ENCODE data around the gene JAML. TPM values are rescaled to one million over a fixed set of nuclear protein-coding genes. Genes with fewer than 3 reads are reported as not detected.
"Not testable (repeated sequence)": the region's sequence is repeated elsewhere in the genome, so short reads cannot be mapped to it uniquely, and the experiment has no call there.

Gene JAML
- polyA plus RNA-seq, 3 donors from 2014 or later = 16.8 to 37.7 (median 26.3) TPM

- H3K9me3 Mint-ChIP-seq = peaks cover 0 to 7% (median 3%) of the 10 kb centered on the region in 6 donors
- H3K27ac Mint-ChIP-seq = no peak overlapping the region
- no peak for DNase-seq
- H3K4me1 Mint-ChIP-seq = peaks cover 8 to 11% of the 10 kb centered on the region in 2 donors
- peaks cover 5 to 15% (median 8%) of the 10 kb centered on the region in 3 donors for H3K27me3 Mint-ChIP-seq (ENCODE audit: low read depth in 3 of 3)
- H3K36me3 Mint-ChIP-seq = peaks cover 0 to 3% (median 0%) of the 10 kb centered on the region in 3 donors
- no peak overlapping the region for H3K4me3 Mint-ChIP-seq
These were observed 30.8 kb downstream of the JAML start for GRCh38 chr11:118193910-118194566.

DNA sequence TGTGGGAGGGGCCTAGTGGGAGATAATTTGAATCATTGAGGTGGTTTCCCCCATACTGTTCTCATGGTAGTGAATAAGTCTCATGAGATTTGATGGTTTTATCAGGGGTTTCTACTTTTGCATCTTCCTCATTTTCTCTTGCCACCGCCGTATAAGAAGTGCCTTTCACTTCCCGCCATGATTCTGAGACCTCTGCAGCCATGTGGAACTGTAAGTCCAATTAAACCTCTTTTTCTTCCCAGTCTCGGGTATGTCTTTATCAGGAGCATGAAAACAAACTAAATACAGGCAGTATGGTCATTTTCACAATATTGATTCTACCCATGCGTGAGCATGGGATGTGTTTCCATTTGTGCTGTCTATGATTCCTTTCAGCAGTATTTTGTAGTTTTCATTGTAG is 32.0 kb downstream of the JAML start:
- DNase-seq, H3K4me3 Mint-ChIP-seq, H3K36me3 Mint-ChIP-seq, H3K4me1 Mint-ChIP-seq, H3K9me3 Mint-ChIP-seq, H3K27ac Mint-ChIP-seq: not testable (repeated sequence)
- peaks cover 7 to 18% (median 8%) of the 10 kb centered on the region in 3 donors for H3K27me3 Mint-ChIP-seq (ENCODE audit: low read depth in 3 of 3)

DNA sequence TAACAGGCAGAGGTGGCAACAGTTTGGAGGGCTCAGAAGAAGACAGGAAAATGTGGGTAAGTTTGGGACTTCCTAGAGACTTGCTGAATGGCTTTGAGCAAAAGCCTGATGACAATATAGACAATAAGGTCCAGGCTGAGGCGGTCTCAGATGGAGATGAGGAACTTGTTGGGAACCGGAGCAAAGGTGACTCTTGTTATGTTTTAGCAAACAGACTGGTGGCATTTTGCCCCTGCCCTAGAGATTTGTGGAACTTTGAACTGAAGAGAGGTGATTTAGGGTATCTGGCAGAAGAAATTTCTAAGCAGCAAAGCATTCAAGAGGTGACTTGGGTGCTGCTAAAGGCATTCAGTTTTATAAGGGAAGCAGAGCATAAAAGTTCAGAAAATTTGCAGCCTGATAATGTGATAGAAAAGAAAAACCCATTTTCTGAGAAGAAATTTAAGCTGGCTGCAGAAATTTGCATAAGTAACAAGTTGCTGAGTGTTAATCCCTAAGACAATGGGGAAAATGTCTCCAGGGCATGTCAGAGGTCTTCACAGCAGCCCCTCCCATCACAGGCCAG is 33.8 kb downstream of the JAML start:
- H3K9me3 Mint-ChIP-seq, H3K4me1 Mint-ChIP-seq, H3K36me3 Mint-ChIP-seq, H3K4me3 Mint-ChIP-seq, DNase-seq, H3K27ac Mint-ChIP-seq: not testable (repeated sequence)
- H3K27me3 Mint-ChIP-seq (ENCODE audit: low read depth in 3 of 3) = peaks cover 10 to 14% (median 10%) of the 10 kb centered on the region in 3 donors

DNA sequence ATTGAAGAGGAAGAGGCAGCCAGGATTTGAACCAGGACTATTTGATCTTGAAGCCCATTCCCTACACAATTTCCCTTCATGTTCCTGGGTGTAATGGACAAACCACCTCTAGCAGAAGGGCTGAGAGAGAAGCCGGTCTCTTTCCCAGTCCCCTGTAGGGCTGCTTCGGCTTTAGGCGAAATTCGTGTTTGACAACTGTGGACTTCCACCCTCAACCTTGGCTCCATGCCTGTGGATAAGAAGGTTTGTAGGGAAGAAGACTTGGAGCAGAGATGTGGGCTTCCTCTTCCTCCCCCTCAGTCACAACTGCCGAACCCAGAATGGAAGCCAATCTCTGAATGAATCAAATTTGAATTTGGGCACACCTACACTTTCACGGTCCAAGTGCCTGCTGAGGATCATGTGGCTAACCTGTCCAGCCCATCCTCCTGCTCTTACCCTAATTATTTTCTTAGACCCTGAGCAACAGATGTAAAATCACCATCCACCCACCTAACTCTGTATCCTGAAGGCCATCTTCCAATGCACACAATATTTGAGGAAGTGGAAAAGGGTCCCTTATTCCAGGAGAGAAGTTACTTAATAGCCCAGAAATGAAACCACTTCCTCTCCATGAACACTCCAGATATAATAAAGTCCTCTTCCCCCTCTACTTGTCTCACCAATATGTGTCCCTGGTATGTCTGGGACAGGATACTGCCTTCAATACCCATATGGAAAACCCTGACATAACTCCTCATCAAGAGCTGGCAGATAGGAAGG is 38.3 kb downstream of the JAML start:
- Mint-ChIP-seq H3K36me3 (no peaks in the 10 kb centered on the region), H3K27me3 (ENCODE audit: low read depth in 3 of 3) (peaks cover 7 to 17% (median 11%) of the 10 kb centered on the region in 3 donors), H3K4me3 (no peak overlapping the region), H3K27ac (no peak overlapping the region), H3K4me1 (no peaks in the 10 kb centered on the region), H3K9me3 (peaks cover 0 to 5% (median 3%) of the 10 kb centered on the region in 6 donors)
- DNase-seq = no peak

DNA sequence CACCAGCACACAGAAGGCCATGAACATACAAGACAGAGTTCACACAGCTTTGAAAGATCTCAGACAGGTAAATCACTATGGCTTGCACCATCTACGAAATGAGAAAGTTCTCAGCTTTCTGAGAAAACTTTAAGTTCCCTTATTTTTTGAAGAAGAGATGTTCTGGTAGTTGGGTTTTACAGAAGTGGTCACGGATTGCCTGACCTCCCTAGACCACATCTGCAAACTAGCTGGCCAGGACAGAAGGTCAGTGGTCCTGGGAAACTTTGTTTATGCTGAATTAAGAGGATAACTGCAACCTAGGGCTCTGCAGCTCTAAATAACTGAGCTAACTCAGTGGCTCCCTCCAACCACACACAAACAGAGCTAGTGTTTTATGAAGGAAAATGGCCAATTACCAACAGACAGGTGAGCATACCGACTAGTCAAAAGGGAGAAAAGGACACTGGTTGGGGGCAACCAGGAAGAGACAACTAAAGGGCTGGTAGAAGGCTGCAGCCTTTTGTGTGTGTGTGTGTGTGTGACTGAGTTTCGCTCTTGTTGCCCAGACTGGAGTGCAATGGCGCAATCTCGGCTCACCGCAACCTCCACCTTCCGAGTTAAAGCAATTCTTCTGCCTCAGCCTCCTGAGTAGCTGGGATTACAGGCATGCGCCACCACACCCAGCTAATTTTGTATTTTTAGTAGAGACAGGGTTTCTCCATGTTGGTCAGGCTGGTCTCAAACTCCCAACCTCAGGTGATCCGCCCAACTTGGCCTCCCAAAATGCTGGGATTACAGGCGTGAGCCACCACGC is 39.8 kb downstream of the JAML start:
- Mint-ChIP-seq H3K36me3 (no peaks in the 10 kb centered on the region), H3K4me1 (no peaks in the 10 kb centered on the region), H3K27ac (no peak overlapping the region), H3K4me3 (no peak overlapping the region), H3K27me3 (ENCODE audit: low read depth in 3 of 3) (peaks cover 3 to 15% (median 11%) of the 10 kb centered on the region in 3 donors), H3K9me3 (no peaks in the 10 kb centered on the region)
- no peak for DNase-seq

DNA sequence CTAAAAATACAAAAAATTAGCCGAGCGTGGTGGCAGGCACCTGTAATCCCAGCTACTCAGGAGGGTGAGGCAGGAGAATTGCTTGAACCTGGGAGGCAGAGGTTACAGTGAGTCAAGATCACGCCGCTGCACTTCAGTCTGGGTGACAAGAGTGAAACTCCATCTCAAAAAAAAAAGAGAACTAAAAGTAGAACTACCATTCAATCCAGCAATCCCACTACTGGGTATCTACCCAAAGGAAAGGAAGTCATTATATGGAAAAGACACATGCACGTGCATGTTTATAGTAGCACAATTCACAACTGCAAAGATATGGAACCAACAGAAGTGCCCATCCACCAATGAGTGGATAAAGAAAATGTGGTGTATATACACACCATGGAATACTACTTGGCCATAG is 41.1 kb downstream of the JAML start:
- not testable (repeated sequence) for H3K27ac Mint-ChIP-seq, DNase-seq, H3K4me3 Mint-ChIP-seq, H3K36me3 Mint-ChIP-seq, H3K4me1 Mint-ChIP-seq, H3K9me3 Mint-ChIP-seq
- peaks cover 2 to 13% (median 9%) of the 10 kb centered on the region in 3 donors for H3K27me3 Mint-ChIP-seq (ENCODE audit: low read depth in 3 of 3)

- Mint-ChIP-seq H3K9me3 (no peaks in the 10 kb centered on the region), H3K4me1 (no peaks in the 10 kb centered on the region), H3K36me3 (no peaks in the 10 kb centered on the region), H3K4me3 (no peak overlapping the region), H3K27ac (no peak overlapping the region), H3K27me3 (ENCODE audit: low read depth in 3 of 3) (peaks cover 2 to 15% (median 13%) of the 10 kb centered on the region in 3 donors)
- DNase-seq = no peak
These were observed 44.5 kb downstream of the JAML start for GRCh38 chr11:118180300-118180703.

DNA sequence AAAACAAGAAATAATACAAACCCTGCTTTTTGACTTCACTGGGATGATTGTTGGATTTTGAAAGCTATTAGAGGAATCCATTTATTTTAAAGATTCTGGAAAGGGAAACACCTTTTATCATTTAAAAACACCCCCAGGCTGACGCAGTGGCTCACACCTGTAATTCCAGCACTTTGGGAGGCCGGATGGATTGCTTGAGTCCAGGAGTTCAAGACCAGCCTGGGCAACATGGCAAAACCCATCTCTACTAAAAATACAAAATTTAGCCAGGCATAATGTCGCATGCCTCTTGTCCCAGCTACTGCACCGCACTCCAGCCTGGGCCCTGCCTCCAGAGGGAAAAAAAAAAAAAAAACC is 48.1 kb downstream of the JAML start:
- DNase-seq = no peak
- Mint-ChIP-seq H3K4me3 (no peak overlapping the region), H3K27ac (no peak overlapping the region), H3K4me1 (no peaks in the 10 kb centered on the region), H3K36me3 (no peaks in the 10 kb centered on the region), H3K27me3 (ENCODE audit: low read depth in 3 of 3) (peaks cover 2 to 10% (median 6%) of the 10 kb centered on the region in 3 donors), H3K9me3 (no peaks in the 10 kb centered on the region)

GRCh38 chr11:118175993-118176777 is 48.6 kb downstream of the JAML start, which contains the start of gene SCN2B:
Gene SCN2B (minus strand): TSS chr11:118176639. CDS start chr11:118176431, 208 bp downstream.
- Mint-ChIP-seq H3K4me3 (no peak within 1 kb of the TSS), H3K27me3 (ENCODE audit: low read depth in 3 of 3) (peaks cover 2 to 12% (median 6%) of the 10 kb centered on the region in 3 donors), H3K36me3 (no peaks in the 10 kb centered on the region), H3K27ac (no peak within 1 kb of the TSS), H3K9me3 (no peaks in the 10 kb centered on the region), H3K4me1 (no peaks in the 10 kb centered on the region)
- DNase-seq = no peak

- Mint-ChIP-seq H3K36me3 (no peaks in the 10 kb centered on the region), H3K9me3 (no peaks in the 10 kb centered on the region), H3K27ac (no peak overlapping the region), H3K4me3 (no peak overlapping the region), H3K27me3 (ENCODE audit: low read depth in 3 of 3) (peaks cover 2 to 12% (median 6%) of the 10 kb centered on the region in 3 donors), H3K4me1 (no peaks in the 10 kb centered on the region)
- no peak for DNase-seq
These were observed 49.5 kb downstream of the JAML start for GRCh38 chr11:118175031-118175992.

DNA sequence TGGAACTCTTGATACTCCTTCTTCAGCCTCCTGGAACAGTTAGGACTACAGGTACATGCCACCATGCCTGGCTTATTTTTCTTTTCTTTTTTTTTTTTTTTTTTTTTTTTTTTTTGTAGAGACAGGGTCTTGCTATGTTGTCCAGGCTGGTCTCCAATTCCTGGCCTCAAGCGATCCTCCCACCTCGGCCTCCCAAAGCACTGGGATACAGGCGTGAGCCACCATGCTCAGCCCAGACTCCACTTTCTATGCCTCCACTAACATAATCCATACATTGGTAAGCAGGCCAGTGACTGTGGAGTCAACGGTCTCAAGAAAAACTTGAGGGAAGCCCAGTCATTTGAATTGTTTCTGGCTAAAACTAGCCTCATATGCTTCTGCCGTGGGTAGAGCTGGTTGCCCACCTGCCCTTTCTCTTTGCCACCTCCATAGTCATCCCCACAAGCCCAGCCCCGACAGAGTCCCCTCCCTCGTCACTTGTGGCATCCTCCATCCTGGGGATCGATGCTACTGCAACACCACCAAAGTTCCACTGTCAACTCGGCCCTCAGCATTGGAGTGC is 50.7 kb downstream of the JAML start:
- Mint-ChIP-seq H3K4me3 (no peak overlapping the region), H3K27me3 (ENCODE audit: low read depth in 3 of 3) (peaks cover 2 to 7% (median 3%) of the 10 kb centered on the region in 3 donors), H3K27ac (no peak overlapping the region), H3K9me3 (no peaks in the 10 kb centered on the region), H3K4me1 (no peaks in the 10 kb centered on the region), H3K36me3 (no peaks in the 10 kb centered on the region)
- no peak for DNase-seq

GRCh38 chr11:118172356-118172755 is 52.5 kb downstream of the JAML start:
- Mint-ChIP-seq H3K27me3 (ENCODE audit: low read depth in 3 of 3) (peaks cover 3 to 14% (median 5%) of the 10 kb centered on the region in 3 donors), H3K4me3 (no peak overlapping the region), H3K36me3 (no peaks in the 10 kb centered on the region), H3K4me1 (no peaks in the 10 kb centered on the region), H3K27ac (no peak overlapping the region), H3K9me3 (no peaks in the 10 kb centered on the region)
- no peak for DNase-seq

Data from immature natural killer cell (primary cell).